Activated CD4-positive, alpha-beta T cell treated with anti-CD3 and anti-CD28 coated beads, Interleukin-2, amount 50 U/mL, for 4 hours (primary cell): ENCODE results near the gene CHKB.

Experiments used
- DNase-seq, 2 experiments: peaks; one replicate each; pipeline ENCODE4 v3.0.0-alpha.2; 2020

CHKB gene

DNA sequence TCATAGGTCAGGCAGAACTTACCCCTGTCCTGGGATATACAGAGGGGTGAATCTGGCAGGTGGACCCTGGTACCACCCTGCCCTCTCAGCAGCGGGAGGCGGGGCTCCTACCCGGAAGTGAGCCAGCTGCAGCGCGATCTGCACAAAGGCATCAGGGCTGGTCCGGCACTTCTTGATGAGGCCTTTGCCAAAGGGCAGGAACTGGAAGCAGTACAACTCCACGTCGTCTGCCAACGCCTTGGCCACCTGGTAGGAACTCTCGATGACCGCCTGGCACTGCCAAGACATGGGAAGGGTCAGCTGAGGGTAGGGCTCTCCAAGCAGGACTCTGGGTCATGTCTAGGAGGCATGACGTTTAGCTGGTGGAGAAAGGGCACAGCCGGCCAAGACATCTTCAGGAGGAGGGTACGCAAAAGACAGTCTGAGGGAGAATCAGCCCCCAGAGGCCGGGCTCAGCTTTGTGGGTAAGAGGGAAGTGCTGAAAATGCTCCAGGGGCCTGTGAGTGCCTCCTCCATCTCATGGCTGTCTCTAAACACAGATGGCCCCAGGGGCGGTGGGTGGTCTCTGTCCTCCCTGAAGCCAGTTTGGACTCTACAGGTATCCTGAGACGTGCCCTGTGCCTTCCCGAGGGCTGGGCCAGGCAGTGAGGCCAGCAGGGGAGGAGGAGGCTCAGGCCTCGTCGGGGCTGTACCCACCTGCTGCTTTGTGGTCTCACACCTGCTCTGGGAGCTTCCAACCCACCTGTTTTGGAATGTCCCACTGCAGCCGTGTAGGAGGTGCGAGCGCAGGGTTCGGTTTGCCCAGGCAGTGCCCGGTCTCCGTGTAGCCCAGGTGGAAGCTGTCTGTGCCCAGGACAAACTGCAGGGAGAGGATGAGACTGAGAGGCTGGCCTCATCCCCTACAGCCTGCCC lies 11.1 kb downstream of the CHKB start:
- no peak for DNase-seq

DNA sequence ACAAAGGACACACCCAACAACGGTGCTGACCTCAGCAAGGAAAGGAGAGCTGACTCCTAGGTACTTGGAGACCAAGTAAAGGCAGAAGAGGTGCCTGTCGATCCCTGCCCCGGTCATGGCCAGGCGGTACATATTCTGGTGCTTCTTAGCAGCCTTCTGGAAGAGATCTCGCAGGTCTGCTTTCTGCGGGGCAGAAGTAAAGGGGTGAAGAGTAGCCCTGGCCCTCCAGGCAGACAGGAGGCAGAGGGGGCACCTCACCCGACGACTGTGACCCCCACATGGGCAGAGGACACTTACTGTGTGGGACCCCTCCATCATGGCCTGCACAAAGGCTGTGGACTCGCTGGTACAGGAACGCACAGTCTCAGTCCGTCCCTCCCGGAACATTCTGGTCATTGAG lies 11.8 kb downstream of the CHKB start:
- DNase-seq: no peak

DNA sequence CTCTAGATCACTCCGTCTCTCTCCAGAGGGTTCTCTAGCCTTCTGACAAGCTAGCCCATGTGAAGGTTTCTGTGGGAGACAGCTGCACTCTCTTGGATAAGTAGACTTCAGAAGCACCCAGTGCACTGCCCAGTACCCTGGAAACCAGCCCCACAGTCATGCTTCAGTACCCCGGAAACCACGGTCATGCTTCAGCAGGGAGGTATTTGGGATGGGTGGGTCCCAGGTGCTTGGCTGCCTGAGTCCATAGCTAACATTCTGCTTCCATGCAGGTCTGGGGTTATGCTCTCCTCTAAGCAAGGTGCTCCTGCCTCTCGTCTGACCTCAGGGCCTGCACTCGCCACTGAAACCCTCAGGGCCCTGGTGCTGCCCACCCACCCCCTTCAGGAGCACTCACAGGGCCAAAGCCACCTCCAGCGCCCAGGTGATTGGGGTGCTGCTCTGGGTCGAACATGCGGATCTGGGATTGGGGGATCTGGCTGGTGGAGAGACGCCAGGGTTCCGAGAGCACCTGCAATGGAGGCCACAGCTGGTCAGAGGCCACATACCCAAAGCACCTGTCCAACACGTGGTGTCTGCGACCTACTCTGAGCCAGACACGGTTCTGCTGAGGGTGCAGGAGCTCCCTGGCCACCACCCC lies 12.6 kb downstream of the CHKB start:
- no peak for DNase-seq

DNA sequence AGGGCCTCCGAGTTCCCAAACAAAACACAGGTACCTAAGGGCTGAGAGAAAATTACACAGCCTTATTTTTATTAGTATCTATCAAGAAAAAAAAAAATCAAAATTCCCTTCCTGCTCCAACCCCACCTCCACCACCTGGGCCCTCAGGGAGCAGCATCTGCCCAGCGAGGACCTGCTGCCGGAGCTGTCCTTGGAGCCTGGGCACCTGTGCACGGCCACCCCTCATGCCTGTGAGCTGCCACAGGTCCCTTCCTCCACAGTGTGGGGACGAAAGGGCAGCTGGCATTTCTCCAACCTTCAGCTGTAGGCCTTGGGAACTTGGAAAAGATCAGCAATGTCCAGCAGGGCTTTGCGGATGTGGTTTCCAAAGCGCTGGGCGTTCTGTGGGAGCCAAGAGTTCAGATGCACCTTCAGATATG lies 13.6 kb downstream of the CHKB start:
- DNase-seq: no peak

DNA sequence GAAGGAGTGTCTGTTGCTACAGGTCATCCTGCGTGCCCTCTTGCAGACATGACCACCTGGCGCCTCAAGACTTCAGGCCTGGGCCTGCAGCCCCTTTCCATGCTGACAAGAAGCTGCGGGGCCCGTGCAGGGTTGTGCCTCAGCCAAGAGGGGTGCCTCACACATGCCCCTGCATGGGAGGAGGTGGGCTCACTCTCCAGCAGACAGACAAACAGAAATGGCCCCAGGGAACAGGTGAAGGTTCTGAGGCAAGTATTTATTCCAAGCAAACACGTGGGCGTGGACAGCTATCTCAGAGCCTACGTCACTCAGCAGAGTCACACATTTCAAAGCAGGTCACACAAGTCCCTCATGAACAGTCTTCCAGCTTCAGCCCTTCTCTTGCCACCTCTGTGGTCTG lies 14.0 kb downstream of the CHKB start:
- DNase-seq: no peak

DNA sequence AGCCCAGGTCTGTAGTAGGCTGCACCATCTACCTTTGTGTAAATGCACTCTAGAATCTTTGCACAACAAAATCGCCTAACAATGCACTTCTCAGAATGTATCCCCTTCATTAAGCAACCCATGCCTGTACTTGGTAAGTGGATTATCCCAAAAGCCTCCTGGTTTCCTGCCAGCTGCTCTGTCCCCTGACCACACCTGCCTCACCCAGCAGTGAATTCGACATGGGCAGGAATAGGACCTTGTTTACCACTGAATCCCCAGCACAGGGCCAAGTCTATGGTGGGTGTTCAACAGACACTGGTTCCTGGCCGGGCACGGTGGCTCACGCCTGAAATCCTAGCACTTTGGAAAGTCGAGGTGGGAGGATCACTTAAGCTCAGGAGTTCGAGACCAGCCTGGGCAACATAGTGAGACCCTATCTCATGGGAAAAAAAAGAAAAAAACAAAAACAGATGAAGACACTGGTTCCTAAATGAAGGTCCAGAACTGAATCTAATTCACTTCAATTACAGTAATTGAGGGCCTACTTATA lies 14.9 kb downstream of the CHKB start:
- no peak for DNase-seq

DNA sequence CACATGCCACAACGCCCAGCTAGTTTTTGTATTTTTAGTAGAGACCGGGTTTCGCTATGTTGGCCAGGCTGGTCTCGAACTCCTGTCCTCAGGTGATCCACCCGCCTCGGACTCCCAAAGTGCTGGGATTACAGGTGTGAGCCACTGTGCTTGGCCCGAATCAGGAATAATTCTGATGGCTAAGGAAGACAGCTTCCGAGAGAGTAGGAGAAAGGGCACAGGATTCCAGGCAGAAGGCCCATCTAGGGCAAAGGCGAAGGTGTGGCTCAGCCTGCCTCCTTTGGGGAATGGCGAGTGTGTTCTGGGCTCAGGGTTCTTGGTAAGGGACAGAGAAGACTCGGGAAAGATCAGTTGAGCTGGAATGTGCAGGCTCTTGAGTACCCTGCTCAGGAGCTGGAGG lies 18.4 kb downstream of the CHKB start:
- DNase-seq: no peak

DNA sequence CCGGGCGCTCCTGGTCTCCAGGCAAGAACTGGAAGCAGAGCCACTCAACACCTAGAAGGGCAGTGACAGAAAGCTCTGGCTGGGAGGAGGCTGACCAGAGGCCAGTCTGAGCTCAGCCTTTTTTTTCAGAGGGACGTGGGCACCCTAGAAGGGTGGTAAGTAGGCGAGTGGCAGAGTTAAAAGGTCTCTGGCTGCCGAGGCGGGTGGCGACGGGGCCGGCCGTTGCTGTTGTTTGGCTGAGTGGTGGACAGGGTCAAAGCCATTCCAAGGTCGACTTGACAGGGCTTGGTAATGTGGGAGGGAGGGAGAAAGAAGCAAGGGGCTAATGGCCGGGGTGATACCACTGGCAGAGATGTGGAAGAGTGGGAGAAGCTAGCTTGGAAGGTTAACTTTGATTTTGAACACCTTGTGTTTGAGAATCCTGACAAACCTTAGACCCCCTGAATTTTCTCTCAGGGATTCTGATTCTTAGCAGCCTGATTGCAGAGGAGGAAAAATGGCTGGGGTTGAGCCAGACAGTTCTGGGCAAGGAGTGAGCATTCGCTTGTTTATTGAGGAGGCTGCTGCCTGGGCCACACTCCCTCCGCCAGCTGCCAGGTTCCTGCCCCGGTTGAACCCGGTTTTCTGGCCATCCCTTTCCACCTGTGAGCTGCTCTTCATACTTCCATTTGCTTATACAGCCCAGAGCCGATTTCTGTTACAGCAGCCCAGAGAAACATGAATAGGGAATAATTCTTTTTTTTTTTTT lies 19.1 kb downstream of the CHKB start:
- no peak for DNase-seq

DNA sequence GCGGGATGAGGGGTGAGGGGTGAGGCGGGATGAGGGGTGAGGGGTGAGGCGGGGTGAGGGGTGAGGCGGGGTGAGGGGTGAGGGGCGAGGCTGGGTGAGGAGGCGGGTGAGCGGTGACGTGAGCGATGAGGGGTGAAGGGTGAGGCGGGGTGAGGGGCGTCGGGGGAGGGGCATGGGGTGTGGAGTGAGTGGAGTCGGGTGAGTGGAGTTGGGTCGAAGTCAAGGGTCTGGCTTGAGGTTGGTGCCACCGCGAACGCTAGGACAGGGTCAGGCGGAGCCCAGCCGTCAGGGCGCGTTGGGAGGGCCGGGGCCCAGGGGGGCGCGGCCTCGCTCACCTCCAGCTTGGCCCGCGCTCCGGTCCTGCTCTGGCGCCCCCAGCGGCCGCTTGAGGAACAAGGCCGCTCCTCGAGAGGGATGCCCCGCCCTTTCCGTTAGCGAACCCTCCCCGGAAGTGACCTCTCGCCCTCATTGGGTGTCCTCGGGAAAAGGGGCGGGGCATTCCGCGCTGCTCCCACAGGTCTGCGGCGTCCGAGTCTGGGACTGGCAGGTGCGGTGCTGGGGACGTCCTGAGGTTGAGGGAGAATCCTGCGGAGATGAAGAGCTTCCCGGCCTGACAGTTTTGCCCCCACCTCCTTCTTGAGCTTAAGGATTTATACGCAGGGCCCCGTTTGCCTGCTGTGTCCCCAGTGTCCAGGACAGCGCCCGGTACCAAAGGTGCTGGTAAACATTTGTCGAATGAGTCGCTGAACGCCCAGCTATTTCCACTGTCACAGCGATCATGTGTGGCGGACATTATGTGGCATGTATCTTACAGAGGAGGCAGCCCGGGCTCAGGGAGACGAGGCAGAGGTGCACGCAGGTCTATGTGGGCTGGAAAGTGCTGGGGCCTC lies 19.9 kb downstream of the CHKB start, which contains the start of gene SYCE3:
SYCE3 (minus strand) TSS at position 397 of the 890 bp plus-strand sequence. CDS start 6,514 bp downstream, outside the sequence.
- DNase-seq: peak; percentile 95

DNA sequence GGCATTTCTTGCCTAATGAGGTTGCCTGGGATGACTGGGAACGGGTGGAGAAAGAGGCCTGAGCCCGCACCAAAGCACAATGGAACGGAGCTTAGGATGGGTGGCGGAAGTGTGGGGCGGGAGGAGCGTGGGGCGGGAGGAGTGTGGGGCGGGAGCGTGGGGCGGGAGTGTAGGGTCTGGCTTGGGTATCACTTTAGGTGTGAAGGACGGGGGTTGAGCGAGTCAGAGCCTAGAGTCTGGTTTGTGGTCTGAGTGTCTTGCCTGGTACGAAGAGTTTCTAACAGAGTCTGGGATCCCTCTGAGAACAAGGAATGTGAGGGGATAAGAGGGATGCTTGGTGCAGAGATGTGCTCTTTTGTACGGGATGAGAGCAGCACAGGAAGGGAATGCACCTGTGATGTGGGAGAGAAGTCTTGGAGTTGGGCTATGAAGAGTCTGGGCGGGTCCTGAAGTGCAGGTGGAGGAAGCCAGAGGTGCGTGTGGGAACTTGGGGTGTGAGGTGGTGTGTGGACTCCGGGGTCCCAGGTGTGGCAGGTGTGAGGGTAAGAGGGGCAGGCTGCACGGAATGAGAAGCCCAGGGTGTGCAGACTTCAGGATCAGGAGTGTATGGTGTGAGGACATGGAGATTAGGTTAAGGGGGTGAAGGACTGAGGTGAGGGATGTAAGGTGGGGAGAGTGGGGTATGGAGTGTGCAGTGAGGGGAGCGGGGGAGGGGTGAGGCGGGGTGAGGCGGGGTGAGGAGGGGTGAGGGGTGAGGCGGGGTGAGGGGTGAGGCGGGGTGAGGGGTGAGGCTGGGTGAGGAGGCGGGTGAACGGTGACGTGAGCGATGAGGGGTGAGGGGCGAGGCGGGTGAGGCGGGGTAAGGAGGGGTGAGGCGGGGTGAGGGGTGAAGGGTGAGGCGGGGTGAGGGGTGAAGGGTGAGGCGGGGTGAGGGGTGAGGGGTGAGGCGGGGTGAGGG lies 21.0 kb downstream of the CHKB start:
- DNase-seq: no peak

DNA sequence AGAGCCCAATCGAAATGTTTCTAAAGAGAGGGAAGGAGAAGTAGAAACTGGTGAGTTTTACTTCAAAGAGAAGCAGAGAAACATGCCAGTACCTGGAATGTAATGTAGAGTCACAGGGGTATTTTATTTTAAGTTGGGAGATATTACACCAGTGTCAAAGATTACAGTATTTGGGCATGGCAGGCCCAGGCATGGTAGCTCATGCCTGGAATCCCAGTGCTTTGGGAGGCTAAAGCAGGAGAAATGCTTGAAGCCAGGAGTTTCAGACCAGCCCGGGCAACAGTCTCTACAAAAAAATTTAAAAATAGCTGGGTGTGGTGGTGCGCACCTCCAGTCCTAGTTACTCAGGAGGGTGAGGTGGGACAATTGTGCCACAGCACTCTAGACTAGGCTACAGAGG lies 22.6 kb downstream of the CHKB start:
- DNase-seq: no peak

DNA sequence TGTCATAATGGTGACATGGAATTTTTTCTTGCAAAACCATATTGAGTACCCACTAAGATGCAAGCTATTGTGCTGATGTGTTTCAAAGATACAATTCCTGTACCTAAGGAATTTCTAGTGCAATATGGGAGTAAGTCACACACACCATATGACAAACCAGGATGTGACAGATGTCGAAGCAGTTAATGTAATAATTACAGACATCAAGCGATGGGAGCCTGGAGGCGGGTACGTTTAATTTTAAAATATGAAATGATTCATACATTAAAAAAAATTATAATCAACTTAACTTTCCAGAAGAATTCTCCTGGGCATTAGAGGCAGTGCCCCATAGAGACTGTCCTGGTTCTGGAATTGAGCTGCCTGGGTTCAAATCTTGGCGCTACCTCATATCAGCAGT lies 25.9 kb downstream of the CHKB start:
- DNase-seq: no peak

DNA sequence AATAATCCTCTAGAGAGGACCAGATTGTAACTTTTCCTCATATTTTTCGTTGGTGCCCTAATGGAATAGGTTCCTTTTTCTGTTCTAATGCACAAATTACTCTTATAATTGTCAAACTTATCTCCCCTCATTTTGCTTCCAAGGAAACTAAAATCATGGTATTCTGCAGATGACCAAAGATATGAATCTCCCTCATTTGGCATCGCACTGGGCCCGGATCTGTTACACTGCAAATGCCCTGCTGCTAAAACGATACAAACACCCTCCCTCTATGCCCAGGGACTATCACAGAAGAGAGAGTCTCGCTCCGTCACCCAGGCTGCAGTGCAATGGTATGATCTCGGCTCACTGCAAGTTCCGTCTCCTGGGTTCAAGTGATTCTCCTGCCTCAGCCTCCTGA lies 29.3 kb downstream of the CHKB start:
- DNase-seq: no peak

DNA sequence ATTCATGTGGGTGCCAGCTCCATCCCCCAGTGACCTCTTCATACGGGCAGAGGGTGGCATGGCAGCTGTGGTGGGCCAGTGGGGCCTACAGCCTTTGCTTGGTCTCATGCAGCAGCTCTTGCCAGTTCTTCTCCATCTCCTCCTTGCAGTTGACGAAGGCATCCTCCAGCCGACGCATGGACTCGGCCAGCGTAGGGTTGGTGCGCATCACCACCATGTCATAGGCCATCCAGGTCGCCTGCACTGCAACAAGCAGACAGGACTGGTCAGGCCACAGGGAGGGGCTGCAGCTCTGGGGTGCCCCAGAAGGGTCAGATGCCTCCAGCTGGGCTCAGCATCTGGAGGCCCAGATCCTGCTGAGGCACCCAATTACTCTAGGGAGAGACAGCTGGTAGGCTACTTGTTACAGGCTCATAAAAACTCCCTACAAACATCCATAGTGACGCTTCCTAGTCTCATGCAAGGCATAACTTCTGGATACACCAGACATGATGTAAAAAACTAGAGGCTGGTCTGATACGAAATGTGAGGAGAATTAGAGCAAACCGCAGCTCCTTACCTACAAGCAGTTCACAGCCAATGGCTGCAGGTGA lies 31.4 kb downstream of the CHKB start:
- DNase-seq: no peak

DNA sequence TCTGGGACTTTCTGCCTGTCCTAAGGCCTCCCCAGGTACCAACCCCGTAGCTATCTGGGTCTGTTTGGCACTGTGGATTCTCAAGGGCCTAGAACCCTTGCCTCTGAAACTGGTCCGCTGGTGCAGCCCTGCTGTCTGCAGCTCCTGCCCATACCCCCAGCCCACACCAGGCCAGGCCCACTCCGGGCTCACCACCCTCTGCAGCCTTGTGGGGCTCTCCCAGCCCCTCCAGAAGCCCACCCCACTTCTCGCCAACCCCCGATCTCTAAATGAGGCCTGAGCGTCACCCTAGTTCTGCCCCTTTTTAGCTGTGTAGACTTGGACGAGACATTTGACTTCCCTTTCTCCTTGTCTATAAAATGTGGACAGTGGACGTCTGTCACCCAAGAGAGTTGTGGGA lies 32.3 kb downstream of the CHKB start:
- no peak for DNase-seq

DNA sequence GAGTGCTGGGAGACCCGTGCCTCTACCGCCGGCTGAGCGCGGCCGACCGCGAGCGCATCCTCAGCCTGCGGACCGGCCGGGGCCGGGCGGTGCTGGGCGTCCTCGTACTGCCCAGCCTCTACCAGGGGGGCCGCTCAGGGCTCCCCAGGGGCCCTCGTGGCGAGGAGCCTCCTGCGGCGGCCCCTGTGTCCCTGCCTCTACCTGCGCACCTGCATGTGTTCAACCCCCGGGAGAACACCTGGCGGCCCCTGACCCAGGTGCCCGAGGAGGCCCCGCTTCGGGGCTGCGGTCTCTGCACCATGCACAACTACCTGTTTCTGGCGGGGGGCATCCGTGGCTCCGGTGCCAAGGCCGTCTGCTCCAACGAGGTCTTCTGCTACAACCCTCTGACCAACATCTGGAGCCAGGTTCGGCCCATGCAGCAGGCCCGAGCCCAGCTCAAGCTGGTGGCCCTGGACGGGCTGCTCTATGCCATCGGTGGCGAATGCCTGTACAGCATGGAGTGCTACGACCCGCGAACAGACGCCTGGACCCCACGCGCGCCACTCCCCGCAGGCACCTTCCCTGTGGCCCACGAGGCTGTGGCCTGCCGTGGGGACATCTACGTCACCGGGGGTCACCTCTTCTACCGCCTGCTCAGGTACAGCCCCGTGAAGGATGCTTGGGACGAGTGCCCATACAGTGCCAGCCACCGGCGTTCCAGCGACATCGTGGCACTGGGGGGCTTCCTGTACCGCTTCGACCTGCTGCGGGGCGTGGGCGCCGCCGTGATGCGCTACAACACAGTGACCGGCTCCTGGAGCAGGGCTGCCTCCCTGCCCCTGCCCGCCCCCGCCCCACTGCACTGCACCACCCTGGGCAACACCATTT lies 33.5 kb downstream of the CHKB start:
- no peak for DNase-seq

DNA sequence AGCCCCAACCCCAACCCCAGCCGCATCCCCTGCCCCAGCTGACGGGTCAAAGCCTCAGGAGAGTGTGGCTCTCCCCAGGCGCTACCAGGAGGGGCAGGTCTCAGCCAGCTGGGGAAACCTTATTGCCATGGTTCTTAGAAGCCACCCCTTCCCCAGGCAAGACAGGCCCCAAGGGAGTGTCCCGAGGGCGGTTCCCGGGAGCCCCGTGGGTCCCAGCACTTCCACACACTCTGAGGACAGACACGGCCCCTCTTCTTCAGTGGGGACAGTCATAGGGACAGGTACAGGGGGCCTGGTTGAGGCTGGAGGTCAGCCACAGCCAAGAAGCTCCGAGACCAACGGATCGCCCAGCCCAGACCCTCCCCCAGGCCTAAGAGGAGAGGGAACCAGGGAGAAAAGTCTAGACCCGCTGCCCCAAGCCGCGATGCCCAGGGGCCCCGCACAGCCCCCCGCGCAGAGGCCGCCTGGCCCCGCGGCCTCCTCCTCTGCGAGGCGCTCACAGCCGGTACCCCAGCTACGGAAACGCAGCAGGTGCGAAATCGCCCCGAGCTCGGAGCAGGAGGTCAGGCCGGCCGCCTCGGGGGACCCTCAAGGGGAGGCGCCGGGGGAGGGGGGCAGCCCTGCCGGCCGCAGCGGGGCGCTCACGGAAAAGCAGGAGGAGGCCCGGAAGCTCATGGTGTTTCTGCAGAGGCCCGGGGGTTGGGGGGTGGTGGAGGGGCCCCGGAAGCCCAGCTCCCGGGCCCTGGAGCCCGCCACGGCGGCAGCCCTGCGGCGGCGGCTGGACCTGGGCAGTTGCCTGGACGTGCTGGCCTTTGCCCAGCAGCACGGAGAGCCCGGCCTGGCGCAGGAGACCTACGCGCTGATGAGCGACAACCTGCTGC lies 34.4 kb downstream of the CHKB start:
- peak; percentile 40 to 49 for DNase-seq

DNA sequence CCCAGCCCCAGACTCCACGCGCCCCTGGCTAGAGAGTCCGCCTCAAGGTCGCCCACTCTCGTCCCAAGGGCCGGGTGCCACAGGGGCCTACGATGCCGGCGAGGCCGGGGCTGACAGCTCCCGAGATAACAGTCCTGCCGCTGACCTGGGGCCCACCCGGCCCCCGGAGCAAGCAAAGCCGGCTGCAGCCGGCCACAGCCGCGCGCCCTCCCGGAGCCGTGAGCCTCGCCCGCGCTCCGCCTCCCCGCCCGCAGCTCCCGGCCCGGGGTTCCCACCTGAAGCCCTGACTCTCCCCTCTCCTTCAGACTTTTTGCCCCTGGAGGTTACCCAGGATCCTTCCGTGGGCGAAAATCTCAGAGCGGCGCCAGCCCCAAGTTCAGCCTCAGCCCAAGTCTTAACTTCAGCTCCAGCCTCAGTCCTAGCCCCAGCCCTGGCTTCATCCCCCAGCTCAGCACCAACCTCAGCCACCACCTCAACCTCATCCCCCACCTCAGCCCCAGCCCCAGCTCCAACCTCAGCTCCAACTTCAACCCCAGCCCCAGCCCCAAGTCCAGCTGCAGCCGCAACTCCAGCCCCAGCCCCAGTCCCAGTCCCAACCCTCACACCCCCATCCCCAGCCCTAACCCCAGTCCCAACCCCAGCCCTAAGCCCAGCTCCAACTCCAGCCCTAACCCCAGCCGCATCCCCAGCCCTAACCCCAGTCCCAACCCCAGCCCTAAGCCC lies 35.2 kb downstream of the CHKB start:
- no peak for DNase-seq
